ENCODE data around the gene ZGPAT. TPM values are rescaled to one million over a fixed set of nuclear protein-coding genes. Genes with fewer than 3 reads are reported as not detected.

The ZGPAT gene
- total and polyA plus RNA-seq, 2 of the 8 experiments (the other 6 are each of a cell fraction or from before 2014, with no cell fraction given), result 14.5 to 21.4 TPM

- H3K27me3 ChIP-seq (replicated peaks in 1 of 4; ENCODE audit: control insufficient read depth in 3 of 4, extremely low read depth in 1 of 4, insufficient read depth in 3 of 4, low read length in 3 of 4), result peaks cover 0 to 12% (median 8%) of the 10 kb centered on the region in 4 experiments; a peak in 4 of 7 replicates
- peak within 1 kb of the TSS; percentile 71 to 95 for H3K4me2 ChIP-seq (ENCODE audit: insufficient read depth in 1 of 2, low read depth in 2 of 2, low read length in 2 of 2)
- peaks cover 0 to 20% (median 11%) of the 10 kb centered on the region in 4 experiments; a peak in 6 of 7 replicates for H3K4me1 ChIP-seq (replicated peaks in 1 of 4; ENCODE audit: control insufficient read depth in 3 of 4, insufficient read depth in 4 of 4, low read length in 3 of 4)
- H2BK15ac ChIP-seq (ENCODE audit: low read length), result no peak within 1 kb of the TSS; the same call in 1 of the 2 replicates
- no peak for TF ChIP-seq SP4 (IDR thresholded peaks at IDR 0.05; ENCODE audit: low read length)
- TF ChIP-seq PHF8 (conservative IDR thresholded peaks at IDR 0.05; ENCODE audit: low read depth, low read length), result 0 out of 2 replicates have a peak, but pooled peaks have one; percentile 11
- H2BK20ac ChIP-seq (ENCODE audit: low read length), result no peak within 1 kb of the TSS
- peaks cover 1 to 20% of the 10 kb centered on the region in 2 experiments for H4K20me1 ChIP-seq (replicated peaks in 1 of 2; ENCODE audit: control insufficient read depth in 1 of 2, insufficient read depth in 2 of 2, low read length in 2 of 2)
- H3K27ac ChIP-seq (ENCODE audit: low read depth, low read length), result no peak within 1 kb of the TSS
- ChIA-PET CTCF (ENCODE audit: partially characterized antibody) (interaction anchor here (0.6 to 2.6 kb wide), 6 partner anchors 11 to 97 kb away, joined by 3 to 7 read pairs (median 4); no protein-coding TSS in a partner anchor), POLR2A (ENCODE audit: partially characterized antibody) (interaction anchor here (0.6 to 3.0 kb wide), 10 partner anchors 8 to 234 kb away, joined by 3 to 16 read pairs (median 5); partner anchors contain the start of genes ARFRP1, TPD52L2 and ZGPAT)
- H2BK12ac ChIP-seq (ENCODE audit: low read depth, low read length), result no peak within 1 kb of the TSS
- no peak within 1 kb of the TSS for H3K56ac ChIP-seq (replicated peaks; ENCODE audit: insufficient read length, low read depth, low read length)
- peak within 1 kb of the TSS; percentile 49 to 83 (median 60) for H3K4me3 ChIP-seq (ENCODE audit: extremely low read depth in 1 of 4, insufficient read depth in 2 of 4, low read depth in 3 of 4, low read length in 4 of 4)
- 3% methylated on average over 34 of the region's 136 CpGs; no CpG with 5 or more reads in 1 of the 2 experiments for WGBS, 2 experiments (ENCODE audit: extremely low coverage in 1 of 2, insufficient coverage in 1 of 2, insufficient read length in 1 of 2, insufficient replicate concordance in 2 of 2, low coverage in 1 of 2, low lambda C conversion rate in 2 of 2, missing lambda C conversion rate in 1 of 2)
- H3K79me1 ChIP-seq (ENCODE audit: low read depth, low read length), result no peaks in the 10 kb centered on the region
- peak within 1 kb of the TSS; percentile 49 to 86 (median 52); a peak in 6 of 7 replicates for H3K9ac ChIP-seq (replicated peaks in 1 of 4; ENCODE audit: extremely low read depth in 1 of 4, low read depth in 3 of 4, low read length in 3 of 4)
- H3K14ac ChIP-seq (ENCODE audit: insufficient read length), result no peak within 1 kb of the TSS
- peak in 1 of 2 experiments; percentile 79 for DNase-seq (ENCODE audit: low read depth in 1 of 2, low spot score in 2 of 2)
- no peak within 1 kb of the TSS for H3K23ac ChIP-seq (ENCODE audit: insufficient read length)
- no peak within 1 kb of the TSS for H2AK5ac ChIP-seq (ENCODE audit: low read depth, low read length)
- H3K36me3 ChIP-seq (ENCODE audit: control insufficient read depth in 2 of 4, insufficient read depth in 4 of 4, low read length in 3 of 4), result peaks cover 0 to 23% (median 5%) of the 10 kb centered on the region in 4 experiments; a peak in 2 of 8 replicates
- no peak within 1 kb of the TSS for H2BK120ac ChIP-seq (replicated peaks; ENCODE audit: low read depth, low read length)
- no peaks in the 10 kb centered on the region for H3K9me3 ChIP-seq (ENCODE audit: insufficient read depth in 2 of 2, low read depth in 1 of 2, low read length in 1 of 2)
- H4K8ac ChIP-seq (ENCODE audit: extremely low read depth, insufficient read depth, low read length), result peak within 1 kb of the TSS; percentile 93
- H2AFZ ChIP-seq (ENCODE audit: low read length), result no peak within 1 kb of the TSS
- peak within 1 kb of the TSS; percentile 11 for H3K4ac ChIP-seq (replicated peaks; ENCODE audit: insufficient read length, low read depth, low read length)
- peak within 1 kb of the TSS; percentile 78; the same call in 1 of the 2 replicates for H2BK5ac ChIP-seq (ENCODE audit: low read depth, low read length)
- H4K91ac ChIP-seq (replicated peaks; ENCODE audit: insufficient read length, low read length), result peak within 1 kb of the TSS; percentile 54
- peaks cover 13% of the 10 kb centered on the region; the same call in 1 of the 2 replicates for H3K23me2 ChIP-seq (ENCODE audit: low read depth, low read length)
- FAIRE-seq, result no peak
- peak within 1 kb of the TSS; percentile 60 for H3K18ac ChIP-seq (ENCODE audit: extremely low read depth, low read length)
- H3K79me2 ChIP-seq (ENCODE audit: control insufficient read depth in 1 of 2, insufficient read depth in 2 of 2, low read length in 2 of 2), result no peaks in the 10 kb centered on the region
- H4K5ac ChIP-seq (ENCODE audit: insufficient read length, low read depth, low read length), result no peak within 1 kb of the TSS
Observed at GRCh38 chr20:63739130-63740069, 31.6 kb downstream of the ZGPAT start, which contains the start of gene SLC2A4RG. Gene SLC2A4RG, plus strand, starts transcription at chr20:63739776. Its CDS starts 137 bp downstream, at chr20:63739913.

All from H1 (cell line).